Uterus (tissue), 4 donors: ENCODE measurements around the gene PDP2. TPM values are rescaled to one million over a fixed set of nuclear protein-coding genes. Genes with fewer than 3 reads are reported as not detected.

ENCODE experiments used
- DNase-seq, 2 donors: peaks; one replicate each; pipeline ENCODE4 v3.0.0-alpha.2; 2019 to 2020
- H3K27ac ChIP-seq, 2 donors: fragments of 200-600 bp; sonication (generic); 1 replicate in 1 of 2; 2 replicates in 1 of 2; pipeline ENCODE4 v1.5.1; 2016 to 2018
- H3K27me3 ChIP-seq, 2 donors: fragments of 200-600 bp; sonication (generic); one replicate each; pipeline ENCODE4 v1.5.1; 2018 to 2019; ENCODE audit warnings: control low read depth in 1 of 2
- H3K36me3 ChIP-seq, 2 donors: fragments of 200-600 bp; sonication (generic); one replicate each; pipeline ENCODE4 v1.5.1; 2019; ENCODE audit warnings: control low read depth in 1 of 2
- H3K4me1 ChIP-seq, 2 donors: fragments of 200-600 bp; sonication (generic); one replicate each; pipeline ENCODE4 v1.5.1; 2018 to 2019; ENCODE audit warnings: control low read depth in 1 of 2
- H3K4me3 ChIP-seq, 2 donors: fragments of 200-600 bp; sonication (generic); 1 replicate in 1 of 2; 2 replicates in 1 of 2; pipeline ENCODE4 v1.5.1; 2018 to 2019; ENCODE audit warnings: mild to moderate bottlenecking in 1 of 2
- H3K9me3 ChIP-seq, 2 donors: fragments of 200-600 bp; sonication (generic); one replicate each; pipeline ENCODE4 v1.5.1; 2019; ENCODE audit warnings: control low read depth in 1 of 2
- POLR2A ChIP-seq, 2 donors: fragments of 450-650 bp; IDR thresholded peaks; one replicate each; pipeline ENCODE4 v1.6.1; 2016; ENCODE audit warnings: antibody characterized with exemption in 2 of 2, mild to moderate bottlenecking in 1 of 2, moderate library complexity in 1 of 2
- intact Hi-C: fragments of 100-400 bp; cut with DNase I; formaldehyde crosslinking; loops from one replicate; pipeline ENCODE4 v1.15.1; 2023; ENCODE audit warnings: low total_unique reads
- total RNA-seq, 4 donors: library from RNA; depleted of rRNA in 3 of 4; stranded (reverse); fragments of >200 nt in 3 of 4; gene quantifications; one replicate each; pipeline versions ENCODE4 v1.1.0 to v1.2.4, GENCODE V29; 2014 to 2023
- TF ChIP-seq, protein P1 (sequence below), 4 experiments: fragments of 200-600 bp in 2 of 4; fragments of 450-650 bp in 2 of 4; sonication (generic) in 2 of 4; IDR thresholded peaks; one replicate each; pipeline ENCODE4 v1.5.1; 2016 to 2019; ENCODE audit warnings: antibody characterized with exemption in 4 of 4, mild to moderate bottlenecking in 2 of 4, moderate library complexity in 1 of 4
- donor health status: DM: yes; HTN: yes; CAD: no.

The PDP2 gene
- total RNA-seq, 4 donors from 2014 or later, result 0.77 to 20.5 (median 6.3) TPM

DNA sequence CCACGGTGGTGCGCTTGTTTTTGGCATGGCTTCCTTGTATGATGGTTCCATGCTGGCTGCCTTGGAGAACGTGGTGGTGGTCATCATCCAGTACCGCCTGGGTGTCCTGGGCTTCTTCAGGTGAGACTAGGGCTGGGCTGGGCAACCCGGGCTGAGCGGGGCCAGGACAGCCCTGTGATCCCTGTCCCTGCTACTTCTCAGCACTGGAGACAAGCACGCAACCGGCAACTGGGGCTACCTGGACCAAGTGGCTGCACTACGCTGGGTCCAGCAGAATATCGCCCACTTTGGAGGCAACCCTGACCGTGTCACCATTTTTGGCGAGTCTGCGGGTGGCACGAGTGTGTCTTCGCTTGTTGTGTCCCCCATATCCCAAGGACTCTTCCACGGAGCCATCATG lies 59.9 kb downstream of the PDP2 start:
- H3K4me1 ChIP-seq, result peaks cover 0 to 15% of the 10 kb centered on the region in 2 donors
- H3K4me3 ChIP-seq, result no peak overlapping the region
- no peaks in the 10 kb centered on the region for H3K27me3 ChIP-seq
- TF ChIP-seq POLR2A (IDR thresholded peaks at IDR 0.05), result no peak
- TF ChIP-seq, protein P1, sequence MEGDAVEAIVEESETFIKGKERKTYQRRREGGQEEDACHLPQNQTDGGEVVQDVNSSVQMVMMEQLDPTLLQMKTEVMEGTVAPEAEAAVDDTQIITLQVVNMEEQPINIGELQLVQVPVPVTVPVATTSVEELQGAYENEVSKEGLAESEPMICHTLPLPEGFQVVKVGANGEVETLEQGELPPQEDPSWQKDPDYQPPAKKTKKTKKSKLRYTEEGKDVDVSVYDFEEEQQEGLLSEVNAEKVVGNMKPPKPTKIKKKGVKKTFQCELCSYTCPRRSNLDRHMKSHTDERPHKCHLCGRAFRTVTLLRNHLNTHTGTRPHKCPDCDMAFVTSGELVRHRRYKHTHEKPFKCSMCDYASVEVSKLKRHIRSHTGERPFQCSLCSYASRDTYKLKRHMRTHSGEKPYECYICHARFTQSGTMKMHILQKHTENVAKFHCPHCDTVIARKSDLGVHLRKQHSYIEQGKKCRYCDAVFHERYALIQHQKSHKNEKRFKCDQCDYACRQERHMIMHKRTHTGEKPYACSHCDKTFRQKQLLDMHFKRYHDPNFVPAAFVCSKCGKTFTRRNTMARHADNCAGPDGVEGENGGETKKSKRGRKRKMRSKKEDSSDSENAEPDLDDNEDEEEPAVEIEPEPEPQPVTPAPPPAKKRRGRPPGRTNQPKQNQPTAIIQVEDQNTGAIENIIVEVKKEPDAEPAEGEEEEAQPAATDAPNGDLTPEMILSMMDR (IDR thresholded peaks at IDR 0.05), result no peak
- H3K27ac ChIP-seq, result no peak overlapping the region
- no peak for DNase-seq
- intact Hi-C loops, result no loop called here
- H3K36me3 ChIP-seq, result no peaks in the 10 kb centered on the region
- H3K9me3 ChIP-seq, result no peaks in the 10 kb centered on the region

Other genes with a start within 250 kb of the PDP2 start
- 10 to 100 TPM in 2 of 4 donors, 1 to 10 TPM in 2; 6.1 to 41.5 (median 15.1) TPM for gene CMTM4, start 183.8 kb upstream of the PDP2 start, total RNA-seq
- gene DYNC1LI2, start 128.9 kb upstream of the PDP2 start, total RNA-seq, result 100 to 1,000 TPM; 109 to 279 (median 151) TPM
- gene TERB1, start 78.9 kb upstream of the PDP2 start, total RNA-seq, result under 1 TPM in 2 of 4 donors, not detected in 2; 0.21 to 0.83 TPM
- gene NAE1, start 49.5 kb upstream of the PDP2 start, total RNA-seq, result 10 to 100 TPM; 32.6 to 83.5 (median 59.8) TPM
- gene CA7, start 36.1 kb upstream of the PDP2 start, total RNA-seq, result not detected
- gene CDH16, start 38.4 kb downstream of the PDP2 start, total RNA-seq, result 10 to 100 TPM in 1 of 4 donors, not detected in 3; 12.6 TPM
- gene RRAD, start 45.0 kb downstream of the PDP2 start, total RNA-seq, result 10 to 100 TPM in 3 of 4 donors, 1 to 10 TPM in 1; 7.5 to 32.8 (median 18.8) TPM
- gene CIAO2B, start 53.9 kb downstream of the PDP2 start, total RNA-seq, result 10 to 100 TPM; 15.9 to 76.8 (median 74.2) TPM
- gene CES2, start 55.0 kb downstream of the PDP2 start, total RNA-seq, result 10 to 100 TPM; 15.0 to 51.0 (median 26.0) TPM
- 1 to 10 TPM in 2 of 4 donors, under 1 TPM in 2; 0.51 to 2.8 (median 0.86) TPM for gene CES3, start 80.8 kb downstream of the PDP2 start, total RNA-seq
- 1 to 10 TPM in 3 of 4 donors, under 1 TPM in 1; 0.29 to 9.6 (median 5.4) TPM for gene CES4A, start 108.1 kb downstream of the PDP2 start, total RNA-seq
- 100 to 1,000 TPM in 1 of 4 donors, 10 to 100 TPM in 3; 42.1 to 108 (median 75.9) TPM for gene CBFB, start 148.6 kb downstream of the PDP2 start, total RNA-seq
- gene PHAF1, start 229.4 kb downstream of the PDP2 start, total RNA-seq, result 10 to 100 TPM; 12.3 to 27.1 (median 21.1) TPM